GM18520 (cell line): ENCODE results near the gene EFR3B.
"Not testable (repeated sequence)": the region's sequence is repeated elsewhere in the genome, so short reads cannot be mapped to it uniquely, and the experiment has no call there.

Source experiments
- ATAC-seq: cut with Tn5 transposase; IDR thresholded peaks from one replicate; pipeline ENCODE4 v1.9.1; 2021; ENCODE audit not compliant: unreplicated experiment

Gene EFR3B

DNA sequence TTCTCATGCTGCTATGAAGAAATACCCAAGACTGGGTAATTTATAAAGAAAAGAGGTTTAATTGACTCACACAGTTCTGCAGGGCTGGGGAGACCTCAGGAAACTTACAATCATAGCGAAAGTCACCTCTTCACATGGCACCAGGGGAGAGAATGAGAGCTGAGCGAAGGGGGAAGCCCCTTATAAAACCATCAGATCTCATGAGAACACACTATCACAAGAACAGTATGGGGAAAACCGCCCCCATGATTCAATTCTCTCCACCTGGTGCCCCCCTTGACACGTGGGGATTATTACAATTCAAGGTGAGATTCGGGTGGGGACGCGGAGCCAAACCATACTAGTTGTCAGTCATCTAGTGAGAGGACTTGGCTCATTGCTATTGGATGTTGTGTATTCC, 60.5 kb downstream of the EFR3B start:
- not testable (repeated sequence) for ATAC-seq

DNA sequence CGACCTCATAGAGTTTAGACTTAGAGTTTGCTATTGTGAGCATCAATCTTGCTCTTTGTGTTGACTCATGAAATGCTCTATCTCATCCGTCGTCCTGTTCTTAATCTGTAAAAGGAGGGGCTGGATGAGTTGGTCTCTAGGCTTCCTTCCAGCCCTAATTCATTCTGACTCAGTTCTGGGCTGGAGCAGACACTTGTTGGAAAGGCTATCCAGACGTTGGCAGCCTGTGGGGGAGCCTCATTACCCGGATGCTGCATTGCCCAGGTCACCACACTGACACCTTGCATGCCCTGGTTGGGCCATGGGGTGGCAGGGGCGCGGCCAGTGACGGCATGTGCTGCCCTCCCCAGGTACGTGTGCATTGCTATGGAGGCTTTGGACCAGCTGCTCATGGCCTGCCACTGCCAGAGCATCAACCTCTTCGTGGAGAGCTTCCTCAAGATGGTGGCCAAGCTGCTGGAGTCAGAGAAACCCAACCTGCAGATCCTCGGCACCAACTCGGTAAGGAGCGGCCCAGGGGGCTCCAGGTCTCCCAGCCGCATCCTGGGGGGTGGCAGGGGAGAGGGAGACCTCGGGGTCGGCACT, 61.5 kb downstream of the EFR3B start:
- no peak for ATAC-seq

DNA sequence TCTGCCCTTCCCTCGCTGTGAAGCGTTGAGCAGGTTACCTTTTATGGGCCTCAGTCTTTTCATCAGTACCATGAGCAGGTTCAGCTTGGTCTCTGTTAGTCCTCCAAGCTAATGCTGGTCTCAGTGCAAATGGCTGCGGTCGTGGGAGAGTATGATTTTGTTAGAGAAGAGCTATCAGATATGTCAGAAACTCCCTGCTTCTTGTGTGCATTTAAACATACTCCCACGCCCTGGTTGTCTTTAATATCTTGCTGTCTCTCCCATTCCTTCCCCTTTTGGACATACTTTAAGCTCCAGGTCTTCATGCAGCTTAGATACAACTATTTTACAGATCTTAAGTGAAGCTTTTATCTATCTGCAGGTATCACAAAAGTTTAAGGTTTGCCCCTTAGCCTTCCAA, 62.9 kb downstream of the EFR3B start:
- no peak for ATAC-seq

DNA sequence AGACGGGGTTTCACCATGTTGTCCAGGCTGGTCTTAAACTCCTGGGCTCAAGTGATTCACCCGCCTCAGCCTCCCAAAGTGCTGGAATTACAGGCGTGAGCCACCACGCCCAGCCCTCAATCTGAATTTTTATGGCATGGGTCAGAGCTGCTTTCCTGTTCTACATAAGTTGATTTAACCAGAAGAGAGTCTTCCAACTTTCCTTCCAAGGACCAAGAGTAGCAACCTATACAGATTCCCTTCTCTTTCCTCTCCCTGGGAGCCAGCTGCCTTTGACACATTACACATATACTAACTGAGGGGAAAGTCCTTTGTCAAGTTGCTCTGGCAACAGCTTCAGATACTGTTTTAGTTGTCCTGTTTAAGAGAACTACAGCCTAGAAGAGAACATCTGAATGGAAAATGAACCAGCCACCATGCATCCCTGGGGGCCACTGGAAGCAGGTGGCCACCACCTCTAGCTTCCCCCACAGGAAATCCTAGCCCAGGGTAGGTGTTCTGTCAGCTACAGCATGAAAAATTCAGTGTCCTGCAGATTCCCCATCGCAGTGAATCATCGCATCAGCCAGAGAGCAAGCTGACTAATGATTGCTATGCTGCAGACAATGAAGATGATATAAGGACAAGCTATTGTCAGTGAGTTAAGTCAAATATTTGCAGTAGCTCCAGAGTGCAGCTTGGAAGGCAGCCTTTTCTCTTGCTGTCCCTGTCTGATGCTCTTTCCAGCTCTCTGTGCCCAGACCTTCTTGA, 63.6 kb downstream of the EFR3B start:
- no peak for ATAC-seq

DNA sequence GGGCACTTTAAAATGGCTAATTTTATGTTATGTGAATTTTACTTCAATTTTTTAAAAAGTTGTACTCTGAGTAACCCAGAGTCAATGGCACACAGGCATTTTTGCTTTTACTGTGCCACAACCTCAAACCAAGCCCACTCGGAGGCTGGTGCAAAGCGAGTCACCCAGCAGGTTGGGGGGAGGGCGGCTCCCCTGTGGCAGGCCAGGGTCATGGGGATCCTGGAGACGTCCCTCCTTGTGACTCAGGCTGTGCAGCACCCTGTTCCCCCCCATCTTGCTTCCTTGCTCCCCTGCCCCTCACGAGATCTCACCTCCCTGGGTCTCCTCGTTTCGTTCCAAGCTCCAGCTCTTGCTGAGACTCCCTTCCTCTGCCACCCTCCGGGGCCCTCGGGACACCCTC, 67.9 kb downstream of the EFR3B start:
- no peak for ATAC-seq

DNA sequence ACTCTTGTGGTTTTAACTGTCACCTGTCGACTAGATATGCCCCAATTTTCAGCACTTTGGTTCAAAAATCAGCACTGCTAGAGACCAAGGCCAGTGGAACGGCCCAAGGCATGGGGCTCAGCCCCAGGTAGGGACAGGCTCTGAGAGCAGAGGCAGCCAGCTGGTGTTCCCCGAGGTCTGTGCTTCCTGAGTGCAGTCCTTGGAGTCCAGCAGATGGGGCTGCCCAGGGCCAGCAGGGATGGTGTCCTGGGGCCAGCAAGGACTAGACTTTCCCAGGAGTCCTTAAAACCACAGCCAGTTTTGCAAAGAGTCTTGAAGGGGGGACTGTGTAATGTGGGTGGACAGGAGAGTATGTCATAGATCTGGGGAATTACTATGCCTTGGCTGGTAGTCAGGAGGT, 70.2 kb downstream of the EFR3B start:
- no peak for ATAC-seq

DNA sequence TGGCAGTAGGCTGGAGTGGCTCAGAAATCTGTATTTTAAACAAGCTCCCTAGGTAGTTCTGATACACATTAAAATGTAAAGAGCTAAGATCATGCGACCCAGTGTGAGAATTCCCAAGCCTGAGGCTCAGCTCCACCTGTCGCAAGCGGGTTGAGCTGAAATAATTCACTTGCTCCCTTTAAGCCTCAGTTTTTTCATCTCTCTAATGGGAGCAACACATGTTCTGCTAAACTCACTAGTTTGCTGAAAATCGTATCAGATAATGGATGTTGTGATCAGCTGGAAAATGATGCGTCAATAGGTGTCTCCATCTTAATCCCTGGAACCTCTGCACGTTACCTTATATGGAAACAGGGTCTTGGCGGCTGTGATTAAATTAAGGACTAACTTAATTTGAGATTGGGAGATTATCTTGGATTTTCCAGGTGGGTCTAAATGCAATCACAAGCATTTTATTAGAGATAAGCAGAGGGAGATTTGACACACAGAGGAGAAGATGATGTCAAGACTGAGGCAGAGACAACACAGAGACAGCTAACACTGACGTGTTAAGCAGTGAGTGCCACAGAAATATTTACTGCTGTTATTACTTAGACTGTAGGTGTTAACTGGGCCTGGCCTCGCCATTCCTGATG, 73.5 kb downstream of the EFR3B start:
- ATAC-seq, result no peak

DNA sequence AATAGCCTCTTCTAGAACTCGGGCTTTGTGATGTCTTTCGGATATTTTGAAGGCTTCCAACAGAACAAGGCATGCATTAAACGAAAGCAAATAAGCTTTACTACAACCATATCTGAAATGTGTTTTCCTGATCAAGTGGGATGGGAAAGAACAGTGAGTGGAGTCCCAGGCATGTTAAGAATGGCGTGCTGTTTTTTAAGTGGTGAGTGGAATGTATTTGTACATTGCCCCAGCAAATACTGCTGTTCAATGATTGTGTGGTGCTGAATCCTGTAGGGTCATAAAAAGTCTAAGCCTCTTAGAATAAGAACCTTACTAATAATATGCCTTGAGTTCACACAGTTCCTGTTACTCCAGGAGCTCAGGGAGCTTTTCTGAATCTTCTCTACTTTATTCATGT, 74.0 kb downstream of the EFR3B start:
- ATAC-seq, result no peak

DNA sequence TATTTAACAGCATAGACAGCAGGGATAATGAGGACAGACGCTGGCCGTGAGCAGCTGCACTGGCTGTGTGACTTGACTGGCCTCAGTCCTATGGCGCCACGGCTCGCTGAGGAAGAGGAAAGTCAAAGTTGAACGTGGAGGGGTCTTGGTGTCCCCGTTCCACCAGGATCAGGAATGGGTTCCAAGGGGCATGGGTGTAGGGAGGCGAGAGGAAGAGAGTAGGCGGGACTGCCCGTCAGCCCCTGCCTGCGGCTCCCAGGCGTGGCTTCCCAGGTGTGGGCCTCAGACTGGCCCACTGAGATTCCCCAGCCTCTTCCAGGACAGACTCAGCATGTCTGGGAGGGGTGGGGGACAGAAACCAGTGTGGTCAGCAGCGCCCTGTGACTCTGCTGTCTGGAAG, 75.1 kb downstream of the EFR3B start:
- no peak for ATAC-seq

DNA sequence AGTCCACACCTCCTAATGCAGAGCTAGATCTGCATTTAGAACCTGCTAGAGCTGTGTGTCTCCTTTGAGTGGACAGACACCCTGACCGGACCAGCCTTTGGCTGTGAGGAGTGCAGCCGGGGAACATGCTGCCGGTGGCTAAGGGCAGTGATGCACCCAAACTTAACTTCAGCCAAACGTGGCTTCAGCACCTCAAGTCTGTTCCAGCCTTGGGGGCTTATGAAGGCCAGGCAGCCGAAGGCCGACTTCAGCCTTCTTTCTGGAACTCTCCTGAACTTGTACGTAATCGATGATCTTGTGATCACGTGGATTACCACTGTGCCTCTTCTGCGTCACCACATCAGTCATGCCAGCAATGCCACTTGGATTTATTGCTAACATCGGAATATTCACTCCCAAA, 77.4 kb downstream of the EFR3B start:
- no peak for ATAC-seq

DNA sequence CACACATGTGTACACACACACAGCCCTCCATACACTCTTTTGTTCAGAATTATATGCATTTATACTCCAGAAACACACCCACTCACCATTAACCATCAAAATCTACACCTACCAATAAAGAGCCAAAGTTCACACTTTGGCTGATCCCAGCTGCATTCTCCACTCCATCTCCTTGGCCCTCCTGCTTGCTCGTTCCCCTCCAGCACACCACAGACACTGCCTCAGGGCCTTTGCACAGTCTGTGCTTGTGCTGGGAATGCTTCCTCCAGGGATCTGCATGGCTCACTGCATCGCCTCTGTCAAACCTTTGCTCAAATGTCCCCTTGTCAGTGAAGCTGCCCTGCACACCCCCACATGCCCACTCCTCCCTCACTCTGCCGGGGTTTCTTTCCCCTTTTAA, 80.5 kb downstream of the EFR3B start:
- no peak for ATAC-seq

DNA sequence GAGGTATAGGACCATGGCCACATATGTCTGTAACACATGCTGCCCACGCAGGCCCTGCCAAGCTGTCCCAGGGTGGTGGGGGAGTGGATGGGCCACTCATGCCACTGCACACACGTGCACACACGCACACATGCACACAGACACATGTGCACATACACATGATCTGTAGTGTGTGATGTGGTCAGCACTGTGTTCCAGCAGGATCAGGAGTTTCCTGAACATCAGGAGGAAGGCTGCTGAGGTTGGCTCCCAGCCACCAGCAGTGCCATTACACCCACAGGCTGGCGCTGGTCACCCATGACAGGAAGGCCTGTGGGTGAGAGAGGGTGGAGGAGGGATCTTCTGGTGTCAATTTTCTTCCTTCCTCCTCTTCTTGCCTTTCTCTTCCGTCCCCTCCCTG, 81.8 kb downstream of the EFR3B start:
- no peak for ATAC-seq

DNA sequence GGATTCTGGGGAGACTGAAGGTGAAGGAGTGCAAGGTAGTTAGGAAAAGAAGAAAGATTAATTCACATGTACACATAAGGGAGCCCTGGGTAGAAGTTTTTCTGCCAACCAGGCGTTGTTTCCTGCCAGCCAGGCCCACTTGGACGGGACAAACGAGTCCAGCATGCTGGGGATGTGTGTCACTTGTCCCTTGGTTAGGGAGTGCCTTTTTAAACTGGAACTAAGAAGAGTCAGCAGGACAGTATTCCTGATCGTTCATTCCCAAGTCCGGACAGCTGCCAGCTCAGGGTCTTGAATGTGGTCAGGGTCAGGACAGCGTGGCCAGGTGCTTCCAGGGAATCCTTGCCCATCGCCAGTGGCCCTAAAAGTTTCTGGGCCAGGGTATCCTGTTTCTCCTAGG, 83.3 kb downstream of the EFR3B start:
- no peak for ATAC-seq

DNA sequence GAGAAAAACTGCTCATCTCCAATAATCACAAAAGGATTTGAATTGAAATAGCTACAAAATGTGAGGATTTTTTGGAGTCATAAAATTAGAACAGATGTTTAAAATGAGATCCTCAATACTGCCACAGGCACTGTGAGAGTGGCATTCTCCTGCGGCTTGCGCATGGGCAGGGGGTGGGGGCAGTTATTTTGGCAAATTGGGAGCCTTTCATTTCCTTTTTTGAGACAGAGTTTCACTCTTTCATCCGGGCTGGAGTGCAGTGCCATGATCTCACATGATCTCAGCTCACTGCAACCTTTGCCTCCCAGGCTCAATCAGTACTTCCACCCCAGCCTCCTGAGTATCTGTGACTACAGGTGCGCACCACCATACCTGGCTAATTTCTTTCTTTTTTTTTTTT, 84.1 kb downstream of the EFR3B start:
- ATAC-seq, result no peak

DNA sequence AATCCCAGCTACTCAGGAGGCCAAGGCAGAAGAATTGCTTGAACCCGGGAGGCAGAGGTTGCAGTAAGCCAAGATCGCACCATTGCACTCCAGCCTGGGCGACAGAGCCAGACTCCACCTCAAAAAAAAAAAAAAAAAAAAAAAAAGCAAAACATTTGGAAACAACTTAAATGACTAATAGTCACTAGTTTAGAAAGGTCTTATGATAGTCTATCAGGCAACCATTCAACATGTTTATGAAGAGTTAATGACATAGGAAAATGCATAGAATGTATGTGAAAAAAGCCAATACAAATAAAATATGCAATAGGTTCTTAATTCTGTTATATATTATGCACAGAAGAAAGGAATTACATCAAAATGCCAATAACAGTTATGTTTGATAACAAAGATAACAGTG, 85.2 kb downstream of the EFR3B start:
- ATAC-seq, result not testable (repeated sequence)

DNA sequence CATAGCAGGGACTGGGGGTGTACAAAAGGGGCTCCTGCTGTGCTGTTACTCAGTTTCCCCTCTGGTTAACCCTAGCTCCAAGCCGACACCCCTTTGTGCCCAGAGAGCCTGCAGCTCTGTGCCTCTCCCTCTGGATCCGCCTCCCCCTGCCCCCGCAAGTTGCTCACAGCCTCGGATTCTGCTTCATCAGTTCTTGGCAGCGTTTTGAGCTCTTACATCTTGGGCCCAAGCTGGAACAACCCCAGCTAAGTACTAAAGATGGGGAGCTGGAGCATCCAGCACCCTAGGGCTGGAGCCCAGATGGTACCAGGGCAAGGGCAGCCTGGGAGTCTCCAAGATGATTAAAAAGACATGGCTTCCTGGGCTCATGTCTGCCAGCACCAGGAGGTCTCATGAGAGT, 85.8 kb downstream of the EFR3B start:
- ATAC-seq, result no peak

DNA sequence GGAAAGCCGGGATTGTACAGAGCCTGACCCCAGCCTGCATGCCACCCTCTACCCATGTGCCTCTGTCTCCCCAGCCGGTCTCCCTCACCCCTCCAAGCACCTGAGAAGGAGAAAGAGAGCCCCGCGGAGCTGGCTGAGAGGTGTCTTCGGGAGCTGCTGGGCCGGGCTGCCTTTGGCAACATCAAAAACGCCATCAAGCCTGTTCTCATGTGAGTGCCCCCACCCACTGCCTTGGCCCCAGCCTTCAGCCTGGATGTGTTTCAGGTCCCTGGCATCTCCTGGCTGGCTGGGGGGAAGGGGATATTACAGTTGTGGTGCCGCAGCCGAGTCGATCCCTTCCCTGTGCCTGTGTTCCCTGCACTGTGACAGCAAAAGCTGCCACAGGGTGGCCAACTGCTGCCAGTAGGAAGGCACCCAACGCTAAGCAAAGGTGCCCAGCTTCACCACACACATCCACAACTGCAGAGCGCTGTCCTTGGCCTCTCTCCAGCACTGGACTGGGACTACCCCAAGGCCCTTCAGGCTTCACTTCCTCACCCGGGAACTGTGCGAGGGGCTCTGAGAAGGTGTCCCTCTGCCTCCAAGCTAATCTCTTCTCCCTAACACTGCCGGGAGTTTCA, 88.1 kb downstream of the EFR3B start:
- no peak for ATAC-seq

DNA sequence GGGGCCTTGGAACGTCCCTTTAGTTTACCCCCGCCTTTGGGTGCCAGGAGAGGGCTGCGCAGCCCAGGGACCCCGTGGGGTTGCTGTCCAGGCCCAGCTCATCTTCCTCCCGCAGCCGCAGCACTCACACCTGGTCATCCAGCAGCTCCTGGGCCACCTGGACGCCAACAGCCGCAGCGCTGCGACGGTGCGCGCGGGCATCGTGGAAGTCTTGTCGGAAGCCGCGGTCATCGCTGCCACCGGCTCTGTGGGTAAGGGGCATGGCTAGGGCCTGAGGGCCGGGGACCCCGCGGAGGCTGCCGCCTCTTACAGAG, 89.3 kb downstream of the EFR3B start:
- no peak for ATAC-seq

DNA sequence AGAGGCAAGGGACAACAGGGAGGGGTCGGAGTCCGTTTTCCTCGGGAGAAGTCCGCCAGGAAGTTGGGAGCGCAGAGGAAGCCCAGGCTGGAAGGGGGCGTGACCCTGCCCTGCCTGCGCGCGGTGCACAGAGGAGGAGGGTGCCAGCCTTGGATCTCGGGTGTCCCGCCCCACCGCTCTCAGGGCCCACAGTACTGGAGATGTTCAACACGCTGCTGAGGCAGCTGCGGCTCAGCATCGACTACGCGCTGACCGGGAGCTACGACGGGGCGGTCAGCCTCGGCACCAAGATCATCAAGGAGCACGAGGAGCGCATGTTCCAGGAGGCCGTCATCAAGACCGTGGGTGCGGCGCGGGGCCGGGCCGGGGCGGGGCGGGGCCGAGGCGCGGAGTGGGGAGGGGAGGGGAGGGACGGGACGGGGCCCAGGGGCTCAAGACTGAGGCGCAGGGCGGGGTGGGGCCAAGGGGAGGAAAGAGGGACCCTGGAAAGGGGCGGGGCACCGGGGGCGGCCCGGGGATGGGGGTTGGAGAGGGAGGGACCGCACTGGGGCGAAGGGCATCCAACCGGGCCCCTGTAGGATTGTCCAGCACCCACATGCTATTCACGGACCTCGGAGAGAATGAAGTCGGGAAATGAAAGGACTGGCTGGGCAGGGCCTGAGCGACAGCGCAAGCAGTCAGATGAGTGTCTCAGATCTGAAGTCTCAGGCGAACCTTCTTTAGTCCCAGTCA, 89.9 kb downstream of the EFR3B start:
- no peak for ATAC-seq

DNA sequence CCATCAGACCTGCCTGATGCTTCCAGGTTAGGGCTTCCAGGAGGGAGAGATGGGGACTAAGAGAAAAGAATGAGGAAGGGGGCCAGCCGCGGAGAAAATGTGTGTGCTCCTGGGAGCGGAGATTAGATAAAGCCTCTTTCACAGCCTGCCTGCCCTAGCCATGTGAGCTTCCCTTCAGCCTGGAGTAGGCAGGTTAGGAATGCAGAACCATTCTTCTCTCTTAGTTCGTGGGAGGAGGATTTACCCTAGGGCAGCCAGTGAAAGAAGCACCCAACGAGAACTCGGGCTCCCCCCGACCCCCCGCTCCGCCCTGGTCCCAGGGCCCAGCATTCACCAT, 90.4 kb downstream of the EFR3B start:
- no peak for ATAC-seq

DNA sequence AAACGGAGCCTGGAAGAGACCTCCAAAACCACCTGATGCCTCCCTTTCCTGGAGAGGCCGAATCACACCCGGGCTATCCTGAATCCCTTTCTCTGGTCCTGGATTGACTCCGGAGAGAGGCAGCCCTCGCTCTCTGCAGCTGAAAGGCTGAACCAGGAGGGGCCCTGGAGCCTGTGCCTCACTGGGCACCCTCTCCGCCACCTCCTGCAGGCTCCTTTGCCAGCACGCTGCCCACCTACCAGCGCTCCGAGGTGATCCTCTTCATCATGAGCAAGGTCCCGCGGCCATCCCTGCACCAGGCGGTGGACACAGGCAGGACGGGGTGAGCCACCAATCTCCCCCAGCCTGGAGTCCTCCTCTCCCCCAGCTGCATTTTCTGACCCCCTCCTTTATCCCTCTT, 90.8 kb downstream of the EFR3B start:
- ATAC-seq, result no peak

DNA sequence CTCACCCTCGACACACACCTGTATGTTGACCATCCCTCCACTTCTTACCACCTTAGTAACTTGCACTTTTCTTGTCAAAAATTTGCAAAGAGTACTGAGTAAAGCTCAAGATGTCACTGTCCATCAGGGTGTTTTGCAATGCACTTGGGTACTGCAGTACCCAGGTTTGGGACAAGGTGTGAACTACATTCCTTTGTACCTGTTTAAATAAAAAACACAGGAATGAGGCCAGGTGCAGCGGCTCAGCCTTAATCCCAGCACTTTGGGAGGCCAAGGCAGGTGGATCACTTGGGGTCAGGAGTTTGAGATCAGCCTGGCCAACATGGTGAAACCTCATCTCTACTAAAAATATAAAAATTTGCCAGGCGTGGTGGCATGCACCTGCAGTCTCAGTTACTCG, 98.7 kb downstream of the EFR3B start:
- not testable (repeated sequence) for ATAC-seq
